GM12873 (cell line): ENCODE data around the gene PASK.

ENCODE experiments used
- CTCF ChIP-seq: IDR thresholded peaks from 2 replicates; pipeline ENCODE4 v1.5.1; 2012; ENCODE audit warnings: low read depth, mild to moderate bottlenecking, moderate library complexity, low read length, control low read depth; ENCODE audit not compliant: insufficient read depth; ENCODE audit errors: missing control alignments

The PASK gene

GRCh38 chr2:241064008-241064801, 85.1 kb downstream of the PASK start:
- no peak for TF ChIP-seq CTCF

DNA sequence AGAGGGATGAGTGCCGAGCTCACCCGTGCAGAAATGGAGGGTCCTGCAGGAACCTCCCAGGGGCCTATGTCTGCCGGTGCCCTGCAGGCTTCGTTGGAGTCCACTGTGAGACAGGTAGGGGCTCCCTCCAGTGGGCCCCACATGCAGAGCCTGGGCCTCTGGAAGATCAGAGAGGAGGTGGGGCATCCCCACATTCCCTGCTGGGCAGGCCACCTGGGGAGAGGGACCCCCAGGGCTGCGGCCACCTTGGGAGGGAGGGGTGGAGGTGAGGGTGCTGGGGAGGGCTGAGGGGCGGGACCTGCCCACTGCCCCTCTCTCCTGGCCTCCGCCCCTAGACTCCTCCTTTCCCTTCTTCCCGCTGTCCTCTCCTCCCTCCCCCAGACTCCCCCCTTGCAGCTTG, 85.7 kb downstream of the PASK start:
- TF ChIP-seq CTCF, result peak; percentile 5

GRCh38 chr2:241063093-241063551, 86.2 kb downstream of the PASK start:
- TF ChIP-seq CTCF, result no peak

DNA sequence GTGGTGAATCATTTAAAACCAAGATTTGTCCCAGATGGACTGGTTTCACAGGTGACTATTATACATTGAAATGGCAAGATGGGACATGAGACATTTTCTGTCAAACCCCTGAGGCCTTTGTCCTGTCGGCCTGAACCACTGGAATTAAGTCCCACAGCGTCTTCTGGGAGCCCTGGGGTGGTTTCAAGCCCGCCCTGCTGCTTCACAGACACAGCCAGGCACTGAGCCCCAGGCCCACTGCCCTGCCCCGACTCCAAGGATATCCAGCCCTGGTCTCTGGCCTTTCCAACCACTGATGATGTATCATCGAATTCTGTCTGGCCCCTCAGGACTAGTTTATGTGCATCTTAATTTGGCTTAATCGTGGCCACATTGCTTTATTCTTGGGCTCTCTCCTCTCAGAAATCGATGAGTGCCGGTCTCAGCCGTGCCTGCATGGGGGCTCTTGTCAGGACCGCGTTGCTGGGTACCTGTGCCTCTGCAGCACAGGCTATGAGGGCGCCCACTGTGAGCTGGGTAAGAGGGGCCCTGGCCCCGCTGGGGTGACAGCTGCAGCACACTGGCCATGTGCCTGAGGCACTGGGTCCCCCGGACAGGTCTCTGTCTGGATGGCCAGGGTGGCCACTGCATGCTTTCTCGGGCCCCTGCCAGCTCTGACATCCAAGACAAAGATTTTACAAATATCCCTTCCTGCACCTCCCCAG, 86.7 kb downstream of the PASK start:
- no peak for TF ChIP-seq CTCF

GRCh38 chr2:241061275-241061674, 88.0 kb downstream of the PASK start:
- no peak for TF ChIP-seq CTCF
